ENCODE data around the gene ZNF688. TPM values are rescaled to one million over a fixed set of nuclear protein-coding genes. Genes with fewer than 3 reads are reported as not detected.
A peak's percentile ranks its signal among the peaks of the same experiment; 100 is the strongest.

The ZNF688 gene
- total and polyA plus RNA-seq, 2 of the 13 experiments (the other 11 are each of a cell fraction or from before 2014, with no cell fraction given): 2.4 to 5.4 TPM

DNA sequence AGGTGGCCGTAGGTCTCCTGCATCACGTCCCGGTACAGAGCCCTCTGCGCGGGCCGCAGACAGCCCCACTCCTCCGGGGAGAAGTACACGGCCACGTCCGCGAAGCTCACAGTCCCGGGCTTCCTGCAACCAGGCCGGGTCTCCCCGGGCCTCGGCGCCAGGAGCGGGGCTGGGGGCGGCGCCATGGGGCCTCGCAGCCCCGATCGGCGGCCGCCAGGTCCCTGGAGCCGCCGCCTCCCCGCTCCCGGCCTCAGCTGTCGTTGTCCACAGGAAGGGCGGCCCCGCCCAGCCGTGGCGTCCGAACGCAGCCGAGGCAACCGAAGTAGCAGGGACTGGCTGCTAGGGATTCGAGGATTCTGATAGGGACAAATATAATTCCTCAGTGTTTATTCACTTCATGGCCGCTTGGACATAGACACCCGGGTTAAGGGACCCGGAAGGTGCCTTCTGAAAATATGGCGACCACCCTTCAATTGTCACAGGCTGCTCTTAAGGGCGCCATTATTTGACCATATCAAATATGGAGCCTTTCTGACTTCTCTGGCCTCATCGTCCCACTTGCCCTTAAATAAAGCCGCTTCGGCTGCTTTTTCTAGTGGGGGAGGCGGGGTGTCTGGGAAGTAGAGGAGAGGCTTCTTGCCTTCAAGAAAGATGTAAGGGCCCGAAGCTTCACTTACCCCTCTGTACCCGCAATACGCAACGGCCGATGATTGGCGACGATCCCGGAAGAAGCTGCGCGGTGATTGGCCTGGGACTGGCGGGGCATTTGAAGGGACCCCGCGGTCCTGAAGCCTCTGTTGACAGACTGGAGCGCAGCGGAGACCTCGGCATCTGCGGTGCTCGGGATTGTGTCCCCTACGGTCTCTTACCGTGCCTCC, at the start of gene ZNF688 (continued):
- TF ChIP-seq, protein P1, sequence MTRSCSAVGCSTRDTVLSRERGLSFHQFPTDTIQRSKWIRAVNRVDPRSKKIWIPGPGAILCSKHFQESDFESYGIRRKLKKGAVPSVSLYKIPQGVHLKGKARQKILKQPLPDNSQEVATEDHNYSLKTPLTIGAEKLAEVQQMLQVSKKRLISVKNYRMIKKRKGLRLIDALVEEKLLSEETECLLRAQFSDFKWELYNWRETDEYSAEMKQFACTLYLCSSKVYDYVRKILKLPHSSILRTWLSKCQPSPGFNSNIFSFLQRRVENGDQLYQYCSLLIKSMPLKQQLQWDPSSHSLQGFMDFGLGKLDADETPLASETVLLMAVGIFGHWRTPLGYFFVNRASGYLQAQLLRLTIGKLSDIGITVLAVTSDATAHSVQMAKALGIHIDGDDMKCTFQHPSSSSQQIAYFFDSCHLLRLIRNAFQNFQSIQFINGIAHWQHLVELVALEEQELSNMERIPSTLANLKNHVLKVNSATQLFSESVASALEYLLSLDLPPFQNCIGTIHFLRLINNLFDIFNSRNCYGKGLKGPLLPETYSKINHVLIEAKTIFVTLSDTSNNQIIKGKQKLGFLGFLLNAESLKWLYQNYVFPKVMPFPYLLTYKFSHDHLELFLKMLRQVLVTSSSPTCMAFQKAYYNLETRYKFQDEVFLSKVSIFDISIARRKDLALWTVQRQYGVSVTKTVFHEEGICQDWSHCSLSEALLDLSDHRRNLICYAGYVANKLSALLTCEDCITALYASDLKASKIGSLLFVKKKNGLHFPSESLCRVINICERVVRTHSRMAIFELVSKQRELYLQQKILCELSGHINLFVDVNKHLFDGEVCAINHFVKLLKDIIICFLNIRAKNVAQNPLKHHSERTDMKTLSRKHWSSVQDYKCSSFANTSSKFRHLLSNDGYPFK (CRISPR knock-in tag; IDR thresholded peaks at IDR 0.05; ENCODE audit: borderline replicate concordance): peak; percentile 94
- TF ChIP-seq, protein P2, sequence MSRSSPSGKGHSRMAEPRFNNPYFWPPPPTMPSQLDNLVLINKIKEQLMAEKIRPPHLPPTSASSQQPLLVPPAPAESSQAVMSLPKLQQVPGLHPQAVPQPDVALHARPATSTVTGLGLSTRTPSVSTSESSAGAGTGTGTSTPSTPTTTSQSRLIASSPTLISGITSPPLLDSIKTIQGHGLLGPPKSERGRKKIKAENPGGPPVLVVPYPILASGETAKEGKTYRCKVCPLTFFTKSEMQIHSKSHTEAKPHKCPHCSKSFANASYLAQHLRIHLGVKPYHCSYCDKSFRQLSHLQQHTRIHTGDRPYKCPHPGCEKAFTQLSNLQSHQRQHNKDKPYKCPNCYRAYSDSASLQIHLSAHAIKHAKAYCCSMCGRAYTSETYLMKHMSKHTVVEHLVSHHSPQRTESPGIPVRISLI (CRISPR knock-in tag; IDR thresholded peaks at IDR 0.05; ENCODE audit: borderline replicate concordance): 0 out of 2 replicates have a peak, but pooled peaks have one; percentile 13
- peak; percentile 70 for TF ChIP-seq ZNF501 (CRISPR knock-in tag; IDR thresholded peaks at IDR 0.05)

DNA sequence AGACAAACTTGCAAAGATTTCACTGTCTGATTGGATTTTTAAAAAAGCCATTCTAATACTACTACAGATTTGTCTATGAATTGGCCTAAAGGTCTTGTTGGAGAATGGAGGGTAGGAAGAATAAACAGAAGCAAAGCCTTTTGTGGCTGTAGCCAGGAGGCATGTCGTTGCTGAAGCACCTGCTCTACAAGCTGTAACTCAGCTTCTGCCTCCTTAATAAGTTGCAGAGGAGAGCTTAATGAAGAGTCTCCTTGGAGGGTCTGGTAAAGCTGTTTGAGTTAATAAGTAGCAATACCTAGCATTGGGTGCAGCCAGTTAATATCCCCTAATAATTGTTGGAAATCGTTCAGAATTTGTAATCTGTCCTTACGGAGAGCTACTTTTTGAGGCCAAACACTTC, 48.7 kb upstream of the ZNF688 start:
- peaks cover 0 to 19% of the 10 kb centered on the region in 2 experiments; a peak in 3 of 5 replicates for H3K27me3 ChIP-seq (ENCODE audit: control insufficient read depth in 1 of 2, insufficient read depth in 2 of 2, low read length in 2 of 2)
- TF ChIP-seq ZC3H13 (CRISPR knock-in tag; IDR thresholded peaks at IDR 0.05): no peak
- no peak for TF ChIP-seq ZFAT (CRISPR knock-in tag; conservative IDR thresholded peaks at IDR 0.05)
- TF ChIP-seq SOX6 (IDR thresholded peaks at IDR 0.05): no peak
- TF ChIP-seq SOX6 (CRISPR knock-in tag; IDR thresholded peaks at IDR 0.05): no peak
- TF ChIP-seq HCFC1 (IDR thresholded peaks at IDR 0.05; ENCODE audit: low read depth, low read length): no peak
- no peaks in the 10 kb centered on the region for H3K9me3 ChIP-seq (ENCODE audit: low read length)
- H3K79me2 ChIP-seq (ENCODE audit: insufficient read depth, low read length): no peaks in the 10 kb centered on the region
- intact Hi-C loops (cut with micrococcal nuclease; ENCODE audit: unreplicated experiment) (no loop called here), in situ Hi-C loops (cut with HindIII; ENCODE audit: extremely low pct_ligation_motif_present, low pct_unique_long_range_greater_than_20kb) (loop anchor here (5.0 kb wide), 1 partner anchor 48 kb away; the partner anchor contains the start of gene ZNF688)
- 4% methylated on average over 3 of the region's 3 CpGs for WGBS (ENCODE audit: low lambda C conversion rate)
- no peak overlapping the region for H2AFZ ChIP-seq (ENCODE audit: low read length)
- H3K36me3 ChIP-seq (replicated peaks in 1 of 2; ENCODE audit: control insufficient read depth in 1 of 2, insufficient read depth in 2 of 2, low read length in 2 of 2): no peaks in the 10 kb centered on the region
- H3K9ac ChIP-seq (ENCODE audit: insufficient read depth, low read depth, low read length): no peak overlapping the region
- ChIA-PET CTCF (ENCODE audit: low intra/inter-chr PET ratio, low total read pairs) (interaction anchor here (1.1 kb wide), 1 partner anchor 9 kb away, joined by 4 read pairs; no protein-coding TSS in a partner anchor), POLR2A (interaction anchor here (1.1 to 6.5 kb wide), 5 partner anchors 11 to 213 kb away, joined by 3 to 46 read pairs (median 3); partner anchors contain the start of genes DCTPP1, ZNF689 and ZNF771)
- H3K4me3 ChIP-seq (replicated peaks in 1 of 3; ENCODE audit: insufficient read depth in 1 of 3, low read depth in 2 of 3, low read length in 3 of 3): no peak overlapping the region
- H3K4me2 ChIP-seq (ENCODE audit: low read depth, low read length): no peak overlapping the region
- BruUV-seq (replicated peaks): no TSS peak
- H3K4me1 ChIP-seq (ENCODE audit: insufficient read depth, low read length): peaks cover 83% of the 10 kb centered on the region
- FAIRE-seq (no peak), DNase-seq (ENCODE audit: low spot score) (no peak), ATAC-seq (no peak)
- H3K27ac ChIP-seq (ENCODE audit: extremely low read length, insufficient read depth, low read length): no peak overlapping the region
- H4K20me1 ChIP-seq (ENCODE audit: insufficient read depth, low read length): no peaks in the 10 kb centered on the region

All from HepG2 (cell line).